Keratinocyte (primary cell): ENCODE data around the gene MAMDC2. TPM values are rescaled to one million over a fixed set of nuclear protein-coding genes. Genes with fewer than 3 reads are reported as not detected.

Experiments
- DNase-seq: peaks from one replicate; pipeline ENCODE4 v3.0.0-alpha.2; 2011; ENCODE audit warnings: low read depth, missing footprints, low spot score
- FAIRE-seq: peaks from 2 replicates; lab custom pipeline; 2011; peaks lifted over from hg19 to GRCh38; lab: Jason Lieb, UNC
- H2AFZ ChIP-seq: 2 replicates; pipeline ENCODE4 v1.6.0; 2012; ENCODE audit warnings: low read length, control low read depth, inconsistent platforms; ENCODE audit not compliant: control insufficient read depth
- H3K27ac ChIP-seq: 2 replicates; pipeline ENCODE4 v1.5.1; 2011; ENCODE audit warnings: low read length; ENCODE audit not compliant: control insufficient read depth, insufficient read depth
- H3K27me3 ChIP-seq: 3 replicates; pipeline ENCODE4 v1.6.0; 2011; ENCODE audit warnings: low read length; ENCODE audit not compliant: control insufficient read depth, insufficient read depth; ENCODE audit errors: extremely low read depth
- H3K36me3 ChIP-seq, 2 experiments: 2 replicates in 1 of 2; 3 replicates in 1 of 2; pipeline ENCODE4 v1.5.1; 2011; ENCODE audit warnings: low read length in 2 of 2, mild to moderate bottlenecking in 1 of 2; ENCODE audit not compliant: control insufficient read depth in 2 of 2, insufficient read depth in 2 of 2; ENCODE audit errors: extremely low read depth in 1 of 2
- H3K4me1 ChIP-seq: 3 replicates; pipeline ENCODE4 v1.5.1; 2011; ENCODE audit warnings: low read length; ENCODE audit not compliant: control insufficient read depth, insufficient read depth; ENCODE audit errors: extremely low read depth
- H3K4me2 ChIP-seq: 3 replicates; pipeline ENCODE4 v1.6.0; 2011; ENCODE audit warnings: low read depth, low read length; ENCODE audit not compliant: control insufficient read depth, insufficient read depth; ENCODE audit errors: extremely low read depth
- H3K4me3 ChIP-seq, 3 experiments: fragments of 200-600 bp in 1 of 3; sonication (generic) in 1 of 3; 2 replicates in 2 of 3; 3 replicates in 1 of 3; pipeline ENCODE4 v1.5.1; 2011 to 2016; ENCODE audit warnings: low read length in 3 of 3, mild to moderate bottlenecking in 3 of 3, control low read depth in 2 of 3, inconsistent platforms in 1 of 3, low read depth in 1 of 3, mixed read lengths in 1 of 3, mixed run types in 1 of 3, moderate library complexity in 1 of 3; ENCODE audit not compliant: control insufficient read depth in 2 of 3, insufficient read depth in 2 of 3; ENCODE audit errors: extremely low read depth in 1 of 3
- H3K79me2 ChIP-seq: 2 replicates; pipeline ENCODE4 v1.6.0; 2012; ENCODE audit warnings: low read length; ENCODE audit not compliant: control insufficient read depth, insufficient read depth
- H3K9ac ChIP-seq: 3 replicates; pipeline ENCODE4 v1.6.0; 2011; ENCODE audit warnings: low read length; ENCODE audit not compliant: control insufficient read depth, insufficient read depth; ENCODE audit errors: extremely low read depth
- H3K9me1 ChIP-seq: 3 replicates; pipeline ENCODE4 v1.6.0; 2011; ENCODE audit warnings: low read length; ENCODE audit not compliant: control insufficient read depth, insufficient read depth; ENCODE audit errors: extremely low read depth
- H3K9me3 ChIP-seq: 2 replicates; pipeline ENCODE4 v1.5.1; 2012; ENCODE audit warnings: low read depth, low read length; ENCODE audit not compliant: control insufficient read depth
- H4K20me1 ChIP-seq: 3 replicates; pipeline ENCODE4 v1.6.0; 2011; ENCODE audit warnings: low read length; ENCODE audit not compliant: control insufficient read depth, insufficient read depth; ENCODE audit errors: extremely low read depth
- EZH2 ChIP-seq: IDR thresholded peaks from one replicate; pipeline ENCODE4 v1.6.1; 2012; ENCODE audit warnings: inconsistent platforms, mild to moderate bottlenecking, low read length, moderate library complexity
- dilution Hi-C: fragments of 300-500 bp; cut with MboI; formaldehyde crosslinking; loops from one replicate; pipeline ENCODE4 v1.7.0; 2020; ENCODE audit warnings: low sequenced_read_pairs; ENCODE audit not compliant: extremely low pct_ligation_motif_present
- polyA plus RNA-seq, 5 experiments: library from polyadenylated mRNA; depleted of rRNA in 3 of 5; stranded (reverse) in 3 of 5; stranded (forward) in 1 of 5; unstranded in 1 of 5; fragments of >200 nt; gene quantifications; 1 replicate in 1 of 5; 2 replicates in 3 of 5; 3 replicates in 1 of 5; pipeline versions ENCODE4 v1.2.1 to v1.2.3, GENCODE V29; 2011 to 2012; ENCODE audit warnings: missing spikeins in 2 of 5, low read depth in 1 of 5, low replicate concordance in 1 of 5
- TF ChIP-seq, protein P1 (sequence below), 3 experiments: IDR thresholded peaks in 1 of 3; conservative IDR thresholded peaks in 1 of 3; optimal IDR thresholded peaks in 1 of 3; 2 replicates in 2 of 3; 3 replicates in 1 of 3; pipeline versions ENCODE3 to v1.5.1; 2011; ENCODE audit warnings: low read length in 3 of 3, mild to moderate bottlenecking in 3 of 3, moderate library complexity in 2 of 3, control low read depth in 1 of 3, inconsistent platforms in 1 of 3; ENCODE audit not compliant: insufficient read depth in 2 of 3; ENCODE audit errors: extremely low read depth in 1 of 3

The MAMDC2 gene
- polyA plus RNA-seq, 1 donor (not counting 4 experiments of a cell fraction or from before 2014, with no cell fraction given): 4.2 TPM

DNA sequence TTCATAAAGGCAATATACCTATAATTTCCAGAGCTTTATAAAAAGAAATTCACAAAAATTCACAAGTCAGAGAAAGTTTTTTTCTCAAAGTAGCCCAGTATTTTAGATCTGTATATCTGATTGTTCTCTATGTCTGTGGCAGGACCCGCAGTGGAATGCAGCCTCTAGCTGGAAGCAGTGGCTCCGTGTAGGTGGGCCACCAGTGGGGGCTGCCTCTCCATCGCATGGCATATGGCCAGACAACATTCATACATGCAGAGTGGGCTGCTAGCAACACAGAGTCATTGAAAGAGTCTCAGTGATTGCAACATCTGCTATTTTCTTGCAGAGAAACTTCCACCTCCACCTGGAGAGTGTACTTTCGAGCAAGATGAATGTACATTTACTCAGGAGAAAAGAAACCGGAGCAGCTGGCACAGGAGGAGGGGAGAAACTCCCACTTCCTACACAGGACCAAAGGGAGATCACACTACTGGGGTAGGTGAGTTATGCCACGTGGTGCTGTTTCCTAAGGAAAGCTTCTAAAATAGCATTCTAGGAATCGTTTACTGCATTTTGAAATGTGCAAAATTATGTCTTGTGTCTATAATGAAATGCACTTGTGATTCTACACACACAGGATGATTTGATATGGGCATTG lies 126.6 kb downstream of the MAMDC2 start:
- Histone ChIP-seq H3K4me3 (no peak overlapping the region), H3K9me1 (no peaks in the 10 kb centered on the region), H3K4me2 (no peak overlapping the region), H2AFZ (no peak overlapping the region), H3K9me3 (no peaks in the 10 kb centered on the region), H3K27me3 (no peaks in the 10 kb centered on the region), H3K79me2 (no peaks in the 10 kb centered on the region), H3K27ac (no peak overlapping the region), H3K36me3 (no peaks in the 10 kb centered on the region), H3K9ac (no peak overlapping the region), H3K4me1 (no peaks in the 10 kb centered on the region), H4K20me1 (no peaks in the 10 kb centered on the region)
- FAIRE-seq: no peak
- DNase-seq: no peak
- dilution Hi-C loops: no loop called here
- TF ChIP-seq, protein P1, sequence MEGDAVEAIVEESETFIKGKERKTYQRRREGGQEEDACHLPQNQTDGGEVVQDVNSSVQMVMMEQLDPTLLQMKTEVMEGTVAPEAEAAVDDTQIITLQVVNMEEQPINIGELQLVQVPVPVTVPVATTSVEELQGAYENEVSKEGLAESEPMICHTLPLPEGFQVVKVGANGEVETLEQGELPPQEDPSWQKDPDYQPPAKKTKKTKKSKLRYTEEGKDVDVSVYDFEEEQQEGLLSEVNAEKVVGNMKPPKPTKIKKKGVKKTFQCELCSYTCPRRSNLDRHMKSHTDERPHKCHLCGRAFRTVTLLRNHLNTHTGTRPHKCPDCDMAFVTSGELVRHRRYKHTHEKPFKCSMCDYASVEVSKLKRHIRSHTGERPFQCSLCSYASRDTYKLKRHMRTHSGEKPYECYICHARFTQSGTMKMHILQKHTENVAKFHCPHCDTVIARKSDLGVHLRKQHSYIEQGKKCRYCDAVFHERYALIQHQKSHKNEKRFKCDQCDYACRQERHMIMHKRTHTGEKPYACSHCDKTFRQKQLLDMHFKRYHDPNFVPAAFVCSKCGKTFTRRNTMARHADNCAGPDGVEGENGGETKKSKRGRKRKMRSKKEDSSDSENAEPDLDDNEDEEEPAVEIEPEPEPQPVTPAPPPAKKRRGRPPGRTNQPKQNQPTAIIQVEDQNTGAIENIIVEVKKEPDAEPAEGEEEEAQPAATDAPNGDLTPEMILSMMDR (optimal IDR thresholded peaks at IDR 0.05 in 1 of 3, IDR thresholded peaks at IDR 0.05 in 1 of 3, conservative IDR thresholded peaks at IDR 0.05 in 1 of 3; ENCODE audit: extremely low read depth in 1 of 3, insufficient read depth in 2 of 3, low read length in 3 of 3): no peak
- no peak for TF ChIP-seq EZH2

- H3K9me1 ChIP-seq: no peaks in the 10 kb centered on the region
- no peak overlapping the region for H2AFZ ChIP-seq
- DNase-seq (no peak), FAIRE-seq (no peak)
- no peaks in the 10 kb centered on the region for H3K9me3 ChIP-seq
- H3K27me3 ChIP-seq: no peaks in the 10 kb centered on the region
- no peaks in the 10 kb centered on the region for H3K79me2 ChIP-seq
- no peak overlapping the region for H3K4me3 ChIP-seq
- H3K9ac ChIP-seq: no peak overlapping the region
- no peaks in the 10 kb centered on the region for H3K4me1 ChIP-seq
- H3K4me2 ChIP-seq: no peak overlapping the region
- no peak overlapping the region for H3K27ac ChIP-seq
- dilution Hi-C loops: no loop called here
- no peaks in the 10 kb centered on the region for H4K20me1 ChIP-seq
- TF ChIP-seq, protein P1 (optimal IDR thresholded peaks at IDR 0.05 in 1 of 3, IDR thresholded peaks at IDR 0.05 in 1 of 3, conservative IDR thresholded peaks at IDR 0.05 in 1 of 3; ENCODE audit: extremely low read depth in 1 of 3, insufficient read depth in 2 of 3, low read length in 3 of 3): no peak
- no peak for TF ChIP-seq EZH2
- no peaks in the 10 kb centered on the region for H3K36me3 ChIP-seq
Measured at GRCh38 chr9:70172532-70172931, 128.9 kb downstream of the MAMDC2 start.
